AG04450 (cell line): Measurements from ENCODE around the gene MSANTD2. TPM values are rescaled to one million over a fixed set of nuclear protein-coding genes. Genes with fewer than 3 reads are reported as not detected.

ENCODE experiments used
- CTCF ChIA-PET: fragments of 300-600, 350-600 bp; formaldehyde crosslinking; extraction: SDS; loops from one replicate; lab custom pipeline; 2022; ENCODE audit warnings: antibody characterized with exemption, inconsistent platforms; lab: Charles Lee
- POLR2A ChIA-PET: fragments of 350-600 bp; formaldehyde crosslinking; extraction: SDS; loops from one replicate; lab custom pipeline; 2021; ENCODE audit warnings: antibody characterized with exemption, inconsistent platforms; lab: Yijun Ruan, JAX
- DNase-seq: peaks from one replicate; pipeline ENCODE4 v3.0.0-alpha.2; 2011; ENCODE audit warnings: low read depth, low spot score
- H3K27ac ChIP-seq: one replicate; pipeline ENCODE4 v1.5.1; 2012; ENCODE audit warnings: low read depth, low read length, control low read depth
- H3K27me3 ChIP-seq: one replicate; pipeline ENCODE4 v1.6.0; 2012; ENCODE audit warnings: low read length; ENCODE audit not compliant: control insufficient read depth, insufficient read depth
- H3K4me3 ChIP-seq: 2 replicates; pipeline ENCODE4 v1.5.1; 2011; ENCODE audit warnings: mild to moderate bottlenecking, low read depth, low read length, control low read depth
- H3K9me3 ChIP-seq: 2 replicates; pipeline ENCODE4 v1.5.1; 2012; ENCODE audit warnings: low read length; ENCODE audit not compliant: control insufficient read depth, insufficient read depth
- CTCF ChIP-seq: IDR thresholded peaks from 2 replicates; pipeline ENCODE4 v1.5.1; 2011; ENCODE audit warnings: low read depth, low read length, control low read depth, inconsistent platforms
- polyA plus RNA-seq: library from polyadenylated mRNA; depleted of rRNA; stranded (reverse); fragments of >200 nt; gene quantifications from 2 replicates; pipeline ENCODE4 v1.2.3, GENCODE V29; 2011

MSANTD2 gene
- polyA plus RNA-seq, 1 experiment, result 9.8 TPM

- POLR2A ChIA-PET, result no interaction called here
These were observed 11.7 kb downstream of the MSANTD2 start for GRCh38 chr11:124788521-124788920.

GRCh38 chr11:124784051-124784450 lies 16.2 kb downstream of the MSANTD2 start:
- ChIA-PET POLR2A (no interaction called here), CTCF (interaction anchor here (5.3 kb wide), 1 partner anchor 9 kb away, joined by 46 read pairs; no protein-coding TSS in a partner anchor)

More at GRCh38 chr11:124788521-124788920, 11.7 kb downstream of the MSANTD2 start:
- Histone ChIP-seq H3K27me3 (no peaks in the 10 kb centered on the region), H3K9me3 (no peaks in the 10 kb centered on the region), H3K4me3 (no peak overlapping the region), H3K27ac (no peak overlapping the region)
- CTCF ChIA-PET, result interaction anchor here (0.9 to 2.1 kb wide), 5 partner anchors 25 to 145 kb away, joined by 3 to 7 read pairs (median 3); no protein-coding TSS in a partner anchor
- TF ChIP-seq CTCF, result no peak
- no peak for DNase-seq

DNA sequence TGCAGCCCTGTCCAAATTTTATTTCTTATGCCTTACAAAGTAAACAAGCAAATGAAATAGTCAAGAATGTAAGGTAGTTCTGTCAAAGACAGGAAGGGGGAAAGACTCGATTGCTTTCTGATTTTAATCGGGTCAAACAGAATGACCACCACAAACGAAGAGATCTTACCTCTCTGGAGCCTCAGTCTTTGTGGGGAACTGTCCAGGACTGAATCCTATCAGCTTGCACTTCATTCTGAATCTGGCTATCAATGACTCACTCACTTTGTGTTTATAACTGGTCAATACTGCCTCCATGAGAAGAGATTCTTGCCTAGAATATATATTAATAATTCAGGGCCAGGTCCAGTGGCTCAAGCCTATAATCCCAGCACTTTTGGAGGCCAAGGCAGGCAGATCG lies 17.2 kb downstream of the MSANTD2 start:
- no peak overlapping the region for H3K27ac ChIP-seq
- DNase-seq, result no peak
- CTCF ChIA-PET, result interaction anchor here (0.9 to 5.3 kb wide), 6 partner anchors 11 to 139 kb away, joined by 3 to 46 read pairs (median 9); partner anchors contain the start of gene ESAM
- no peak for TF ChIP-seq CTCF
- H3K4me3 ChIP-seq, result no peak overlapping the region
- POLR2A ChIA-PET, result no interaction called here
- H3K9me3 ChIP-seq, result no peaks in the 10 kb centered on the region
- H3K27me3 ChIP-seq, result no peaks in the 10 kb centered on the region

More at GRCh38 chr11:124784051-124784450, 16.2 kb downstream of the MSANTD2 start:
- Histone ChIP-seq H3K4me3 (no peak overlapping the region), H3K27ac (no peak overlapping the region), H3K9me3 (no peaks in the 10 kb centered on the region), H3K27me3 (no peaks in the 10 kb centered on the region)
- no peak for DNase-seq
- TF ChIP-seq CTCF, result no peak

- no peak for DNase-seq
- Histone ChIP-seq H3K27me3 (no peaks in the 10 kb centered on the region), H3K4me3 (no peak overlapping the region), H3K27ac (no peak overlapping the region), H3K9me3 (no peaks in the 10 kb centered on the region)
- ChIA-PET POLR2A (no interaction called here), CTCF (interaction anchor here (0.6 to 3.7 kb wide), 7 partner anchors 15 to 570 kb away, joined by 3 to 30 read pairs (median 7); partner anchors contain the start of gene ESAM)
- TF ChIP-seq CTCF, result no peak
These were observed 20.6 kb downstream of the MSANTD2 start for GRCh38 chr11:124779568-124779967.

DNA sequence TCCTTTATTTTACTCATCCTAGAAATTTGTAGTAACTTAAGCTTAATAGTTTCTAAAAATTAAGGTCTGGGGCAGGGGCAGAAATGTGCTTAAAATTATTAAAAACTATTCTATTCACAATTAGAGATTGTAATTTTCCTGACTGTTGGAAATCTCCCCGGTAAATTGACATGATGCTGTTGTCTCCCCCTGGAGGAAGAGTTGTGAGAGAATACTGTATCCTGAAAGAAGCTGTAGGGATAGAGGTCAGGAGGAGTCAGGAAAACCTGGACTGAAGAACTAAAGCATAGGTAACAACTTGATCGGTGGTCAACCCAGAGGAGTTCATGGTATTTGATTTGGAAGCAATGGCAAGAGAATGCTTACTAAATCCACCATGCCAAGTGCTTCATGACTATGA lies 21.9 kb downstream of the MSANTD2 start:
- Histone ChIP-seq H3K9me3 (no peaks in the 10 kb centered on the region), H3K27me3 (no peaks in the 10 kb centered on the region), H3K27ac (no peak overlapping the region), H3K4me3 (no peak overlapping the region)
- ChIA-PET CTCF (interaction anchor here (1.6 to 3.7 kb wide), 7 partner anchors 10 to 88 kb away, joined by 5 to 30 read pairs (median 7); partner anchors contain the start of gene ESAM), POLR2A (no interaction called here)
- DNase-seq, result no peak
- peak; percentile 22; the same call in 1 of the 2 replicates for TF ChIP-seq CTCF
